SH-SY5Y (cell line): ENCODE results near the gene MYO3A.

Experiments
- GATA2 ChIP-seq: IDR thresholded peaks from 2 replicates; pipeline ENCODE4 v1.6.1; 2011; ENCODE audit warnings: mild to moderate bottlenecking, low read depth, low read length
- GATA3 ChIP-seq: IDR thresholded peaks from 2 replicates; pipeline ENCODE4 v1.6.1; 2011; ENCODE audit warnings: low read depth, mild to moderate bottlenecking, low read length, moderate library complexity

DNA sequence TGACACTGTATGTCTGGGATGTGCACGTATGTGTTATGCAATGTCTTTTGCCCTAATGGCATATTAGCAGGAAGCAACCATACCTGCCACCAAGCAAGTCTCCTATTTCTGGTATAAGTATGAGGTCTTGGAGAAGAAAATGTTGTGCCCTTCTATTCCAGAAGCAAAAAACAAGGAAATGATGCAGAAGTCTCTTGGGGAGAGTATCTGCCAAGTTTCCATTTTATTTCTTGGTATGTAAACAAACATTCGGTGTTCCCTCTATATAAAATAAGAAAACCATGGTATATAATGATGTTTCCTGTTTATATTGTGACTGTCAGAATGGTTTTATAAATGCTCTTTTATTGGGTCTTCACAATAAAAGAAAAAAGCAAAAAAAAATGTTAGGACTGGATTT is 19.3 kb upstream of the MYO3A start:
- no peak for TF ChIP-seq GATA3
- no peak for TF ChIP-seq GATA2
